Hepatic stellate cell (primary cell): Measurements from ENCODE around the gene MBTPS1.

Experiments used
- DNase-seq: peaks from one replicate; pipeline ENCODE4 v3.0.0; 2011; ENCODE audit warnings: low spot score

Gene MBTPS1

DNA sequence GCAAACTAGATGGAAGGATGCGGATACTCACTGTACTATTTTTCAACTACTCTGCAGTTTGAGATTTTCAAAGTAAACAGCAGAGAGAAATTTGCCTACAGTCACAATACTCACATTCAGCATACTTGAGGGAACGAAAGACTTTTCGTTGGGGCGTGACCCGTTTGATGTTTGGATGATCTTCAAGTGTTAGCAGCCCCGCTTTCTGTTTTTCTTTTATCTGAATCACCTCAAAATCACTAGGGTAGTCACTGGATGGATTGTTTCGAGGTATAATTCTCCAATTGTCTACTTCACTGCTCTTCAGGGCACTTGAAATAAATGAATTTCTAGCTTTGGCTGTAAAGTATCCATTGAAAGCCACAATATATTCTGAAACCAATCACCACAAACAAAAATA, 17.8 kb downstream of the MBTPS1 start:
- no peak for DNase-seq

- no peak for DNase-seq
Measured at GRCh38 chr16:84096447-84097005, 20.2 kb downstream of the MBTPS1 start.

DNA sequence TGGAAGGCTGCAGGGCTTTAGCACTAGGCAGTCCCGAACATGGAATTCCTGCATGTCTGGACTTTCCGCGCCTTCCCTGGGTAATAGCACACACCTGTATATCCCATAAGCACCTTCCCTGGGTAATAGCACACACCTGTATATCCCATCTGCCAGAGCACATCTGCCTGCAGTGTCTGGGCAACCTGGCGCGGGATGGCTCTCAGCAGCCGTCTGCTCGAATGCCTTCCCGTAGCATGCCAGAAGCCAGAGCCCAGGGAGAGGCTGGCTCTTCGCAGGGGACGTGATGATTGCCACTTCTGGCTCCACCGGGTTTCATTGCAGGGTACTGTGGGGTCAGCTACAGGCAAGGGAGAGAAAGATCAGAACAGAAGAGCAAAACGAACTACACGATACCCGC, 21.3 kb downstream of the MBTPS1 start:
- DNase-seq, result no peak

GRCh38 chr16:84093879-84094270, 22.9 kb downstream of the MBTPS1 start:
- no peak for DNase-seq

GRCh38 chr16:84093120-84093878, 23.4 kb downstream of the MBTPS1 start:
- no peak for DNase-seq

GRCh38 chr16:84091460-84091859, 25.3 kb downstream of the MBTPS1 start:
- DNase-seq, result no peak

- no peak for DNase-seq
Measured at GRCh38 chr16:84090211-84090610, 26.5 kb downstream of the MBTPS1 start.

- no peak for DNase-seq
Measured at GRCh38 chr16:84088695-84089395, 27.9 kb downstream of the MBTPS1 start.

DNA sequence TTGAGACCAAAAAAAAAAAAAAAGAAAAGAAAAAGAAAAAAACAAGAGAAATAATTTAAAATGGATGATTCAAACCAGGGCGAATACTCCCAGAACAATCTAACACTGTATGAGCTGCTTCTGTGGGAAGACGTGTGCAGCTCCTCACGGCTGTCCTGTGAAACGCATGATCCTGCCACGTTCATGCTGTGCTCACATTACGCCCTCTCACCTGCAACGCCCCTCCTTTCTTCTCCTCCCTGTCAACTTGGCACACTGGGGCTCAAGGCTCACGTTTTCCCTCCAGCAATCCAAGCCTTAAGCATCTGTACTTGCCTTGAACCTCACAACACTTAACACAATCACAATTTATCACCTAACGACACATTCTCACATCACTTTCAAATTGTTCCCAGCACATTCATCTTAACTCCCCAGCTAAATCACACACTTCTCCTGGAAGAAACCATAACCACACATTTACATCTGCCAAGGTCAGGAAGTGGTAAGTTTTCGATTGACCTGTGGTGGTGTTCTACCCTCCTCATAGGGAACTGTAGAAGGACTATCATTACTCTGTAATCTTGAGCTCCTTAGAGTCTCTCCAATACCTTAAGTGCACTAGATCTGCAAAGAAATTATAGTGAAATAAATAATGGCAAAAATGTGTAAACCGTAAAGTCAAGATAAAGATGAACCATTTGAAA, 29.1 kb downstream of the MBTPS1 start:
- no peak for DNase-seq

DNA sequence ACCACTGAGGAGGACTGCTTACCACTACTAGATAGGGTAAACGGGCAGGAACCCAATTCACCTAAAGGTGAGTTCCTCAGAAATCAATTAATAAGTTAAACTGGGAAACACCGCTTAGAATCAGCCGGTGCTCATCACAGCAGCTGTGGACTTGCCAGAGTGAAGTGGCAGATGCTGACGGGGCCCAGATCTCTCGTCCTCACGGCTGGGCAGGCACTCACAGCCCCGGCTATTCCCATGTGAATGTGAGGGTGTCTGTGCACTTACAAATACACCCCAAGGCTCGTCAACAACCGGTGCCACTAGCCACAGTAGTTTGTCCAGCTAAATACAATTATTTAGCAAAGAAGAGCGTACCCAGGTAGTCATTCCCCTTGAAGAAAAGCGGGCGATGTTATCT, 29.7 kb downstream of the MBTPS1 start:
- no peak for DNase-seq

DNA sequence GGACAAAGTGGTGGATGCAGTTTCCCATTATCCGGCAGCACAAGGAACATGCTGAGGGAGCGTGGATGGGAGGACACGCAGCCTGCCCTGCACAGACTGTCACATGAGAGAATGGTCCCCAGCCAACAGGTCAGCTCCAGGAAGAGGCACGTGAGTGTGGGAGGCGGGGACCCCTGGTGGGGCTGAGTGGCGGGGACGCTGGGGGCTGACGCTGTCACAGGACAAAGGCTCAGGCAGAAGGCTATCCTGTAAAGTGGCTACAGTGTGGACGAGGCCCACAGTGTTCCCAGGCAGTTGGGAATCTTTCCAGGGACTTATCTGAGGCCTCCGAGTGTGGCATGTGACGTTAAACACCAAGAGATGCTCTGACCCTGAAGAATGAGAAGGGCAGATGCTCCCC, 30.4 kb downstream of the MBTPS1 start:
- DNase-seq, result no peak

- no peak for DNase-seq
Measured at GRCh38 chr16:84085773-84086172, 31.0 kb downstream of the MBTPS1 start.

DNA sequence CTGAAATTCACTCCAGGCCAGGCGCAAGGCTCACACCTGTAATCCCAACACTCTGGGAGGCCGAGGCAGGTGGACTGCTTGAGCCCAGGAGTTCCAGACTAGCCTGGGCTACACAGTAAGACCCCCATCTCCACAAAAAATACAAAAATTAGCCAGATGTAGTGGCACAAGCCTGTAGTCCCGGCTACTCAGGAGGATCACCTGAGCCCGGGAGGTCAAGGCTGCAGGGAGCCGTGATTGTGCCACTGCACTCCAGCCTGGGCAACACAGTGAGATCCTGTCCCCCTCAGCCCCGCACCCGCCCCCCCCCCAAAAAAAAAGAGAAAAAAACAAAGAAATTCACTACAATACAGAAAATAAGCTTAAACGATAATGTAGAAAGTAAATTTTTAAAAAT, 31.5 kb downstream of the MBTPS1 start:
- no peak for DNase-seq

GRCh38 chr16:84084570-84085270, 32.0 kb downstream of the MBTPS1 start:
- DNase-seq, result peak; percentile 64

DNA sequence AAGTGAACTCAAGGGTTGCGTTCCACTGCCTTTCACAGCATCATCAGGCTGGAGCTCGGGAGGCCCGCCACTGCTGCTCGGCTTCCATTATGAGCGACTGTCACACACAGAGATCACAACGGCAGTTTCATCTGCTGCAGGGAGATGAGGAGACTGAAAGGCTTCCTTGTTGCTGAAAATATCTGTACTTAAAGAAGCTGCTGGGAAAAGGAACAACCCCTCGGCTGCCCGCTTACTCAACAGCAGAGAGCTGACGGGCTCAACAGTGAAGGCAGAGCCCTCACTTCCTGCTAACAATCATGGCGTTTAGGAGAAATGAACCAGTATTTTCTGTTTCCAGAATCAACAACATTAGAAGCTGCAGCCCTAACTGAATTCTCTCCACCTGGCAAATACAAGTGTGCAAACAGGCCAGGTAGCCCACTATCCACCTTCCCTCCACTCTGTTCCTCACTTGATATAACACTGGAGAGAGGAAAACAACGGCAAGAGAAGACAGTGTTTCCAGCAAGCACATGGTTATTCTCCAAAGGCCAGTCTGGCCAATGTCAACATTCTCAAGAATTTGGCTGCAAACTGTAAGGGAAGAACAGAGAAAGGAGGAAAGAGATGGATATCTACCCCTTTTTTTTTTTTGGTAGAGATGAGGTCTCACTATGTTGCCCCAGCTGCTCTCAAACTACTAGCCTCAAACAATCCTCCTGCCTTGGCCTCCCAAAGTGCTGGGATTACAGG, 33.7 kb downstream of the MBTPS1 start:
- DNase-seq, result no peak

GRCh38 chr16:84082110-84082509, 34.6 kb downstream of the MBTPS1 start:
- no peak for DNase-seq

DNA sequence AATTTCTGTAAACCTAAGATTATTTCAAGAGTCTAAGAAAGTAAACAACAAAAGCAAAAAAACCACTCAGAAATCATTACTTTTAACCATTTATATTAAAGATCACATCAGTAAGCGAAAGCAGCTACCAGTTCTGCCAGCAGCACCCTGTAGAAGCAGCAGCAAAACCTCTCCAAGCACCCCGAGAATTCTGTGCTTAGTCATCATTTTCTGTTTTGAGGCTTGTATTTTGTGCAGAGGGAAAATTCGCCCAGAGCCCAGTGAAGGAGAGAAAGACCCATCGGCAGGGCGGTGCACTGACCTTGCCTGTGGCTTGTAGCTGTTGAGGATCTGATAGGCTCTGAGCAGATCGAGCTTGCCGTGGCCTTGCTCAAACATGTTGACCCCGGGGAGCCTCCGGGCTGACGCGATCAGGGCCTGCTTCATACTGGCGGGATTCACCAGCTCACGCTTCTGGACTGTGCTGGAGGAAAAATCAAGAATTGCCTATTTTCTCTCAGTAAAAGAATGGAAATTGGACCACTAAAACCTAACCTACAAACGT, 35.2 kb downstream of the MBTPS1 start:
- DNase-seq, result no peak

DNA sequence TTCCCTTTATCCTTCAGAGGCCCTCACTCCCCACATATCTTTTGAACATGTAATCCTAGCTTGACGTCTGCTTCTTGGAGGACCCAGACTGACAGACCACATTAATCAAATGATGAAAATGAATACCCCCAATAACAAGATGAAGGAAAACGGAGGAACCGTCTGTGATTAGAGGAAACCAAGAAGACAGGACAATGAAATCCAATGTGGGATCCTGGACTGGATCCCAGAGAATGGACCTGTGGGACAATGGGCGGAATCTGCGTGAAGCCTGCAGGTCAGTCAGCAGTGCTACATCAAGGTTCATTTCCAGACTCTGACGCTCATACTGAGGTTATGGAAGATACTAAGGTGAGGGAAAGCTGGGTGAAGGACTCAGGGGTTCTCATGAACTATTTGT, 35.9 kb downstream of the MBTPS1 start:
- DNase-seq, result no peak

DNA sequence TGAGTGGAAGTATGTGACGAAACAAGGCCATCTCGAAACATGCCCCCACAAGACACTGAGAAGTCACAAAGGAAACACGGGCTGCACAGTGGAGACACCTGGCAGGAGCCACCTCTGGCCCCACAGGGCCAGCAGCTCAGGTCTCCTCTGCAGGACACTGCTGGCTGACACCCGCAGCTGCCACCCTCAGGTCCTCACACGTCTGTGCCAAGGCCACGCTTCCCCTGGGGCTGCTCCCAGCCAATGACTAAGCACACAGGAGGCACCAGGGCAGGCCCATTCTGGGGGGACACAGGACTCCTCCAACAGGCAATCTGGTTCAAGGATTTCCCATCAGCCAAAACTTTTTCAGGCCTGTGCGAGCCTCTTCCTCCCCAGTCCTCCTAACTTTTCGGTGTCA, 36.4 kb downstream of the MBTPS1 start:
- DNase-seq, result no peak

DNA sequence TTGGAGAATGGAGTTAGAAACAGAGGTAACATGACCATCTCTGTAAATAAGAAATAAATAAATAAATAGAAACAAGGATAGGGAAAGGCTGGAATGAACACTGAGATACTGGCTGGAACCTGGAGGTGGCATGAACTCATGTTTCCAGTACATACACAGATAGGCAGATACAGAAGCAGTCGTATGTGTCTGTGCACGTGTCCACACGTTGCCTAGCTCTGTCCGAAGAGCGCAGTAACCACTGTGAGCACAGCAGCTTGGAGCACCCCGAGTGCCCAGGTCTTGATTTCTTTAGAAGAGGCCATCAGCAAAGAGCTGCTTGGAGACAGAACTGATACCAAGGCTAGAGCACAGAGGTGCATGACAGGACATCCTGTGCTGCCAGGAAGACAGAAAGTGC, 37.1 kb downstream of the MBTPS1 start:
- DNase-seq, result no peak

DNA sequence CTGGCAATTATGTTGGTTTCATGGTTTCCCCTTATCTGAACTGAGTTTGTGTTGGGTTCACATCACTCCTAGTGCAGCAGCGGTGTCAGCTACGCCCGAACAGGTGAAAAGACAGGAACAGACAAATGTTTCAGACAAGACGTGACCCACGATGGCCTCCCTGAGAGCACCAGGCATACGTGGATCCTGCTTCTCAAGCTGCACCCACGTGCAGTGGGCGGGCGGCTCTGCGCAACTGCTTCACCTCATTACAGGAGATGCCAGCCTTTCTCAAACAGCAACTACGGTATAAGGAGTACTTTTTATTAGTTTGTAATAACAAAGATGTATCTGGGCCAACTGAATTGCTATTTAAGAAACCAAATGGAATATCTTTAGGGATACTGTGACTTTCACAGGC, 41.4 kb downstream of the MBTPS1 start:
- no peak for DNase-seq
